ENCODE data around the gene RBM10. TPM values are rescaled to one million over a fixed set of nuclear protein-coding genes. Genes with fewer than 3 reads are reported as not detected.
"Not testable (repeated sequence)": the region's sequence is repeated elsewhere in the genome, so short reads cannot be mapped to it uniquely, and the experiment has no call there.

RBM10 gene
- total RNA-seq, 1 donor from 2014 or later = 35.9 TPM

DNA sequence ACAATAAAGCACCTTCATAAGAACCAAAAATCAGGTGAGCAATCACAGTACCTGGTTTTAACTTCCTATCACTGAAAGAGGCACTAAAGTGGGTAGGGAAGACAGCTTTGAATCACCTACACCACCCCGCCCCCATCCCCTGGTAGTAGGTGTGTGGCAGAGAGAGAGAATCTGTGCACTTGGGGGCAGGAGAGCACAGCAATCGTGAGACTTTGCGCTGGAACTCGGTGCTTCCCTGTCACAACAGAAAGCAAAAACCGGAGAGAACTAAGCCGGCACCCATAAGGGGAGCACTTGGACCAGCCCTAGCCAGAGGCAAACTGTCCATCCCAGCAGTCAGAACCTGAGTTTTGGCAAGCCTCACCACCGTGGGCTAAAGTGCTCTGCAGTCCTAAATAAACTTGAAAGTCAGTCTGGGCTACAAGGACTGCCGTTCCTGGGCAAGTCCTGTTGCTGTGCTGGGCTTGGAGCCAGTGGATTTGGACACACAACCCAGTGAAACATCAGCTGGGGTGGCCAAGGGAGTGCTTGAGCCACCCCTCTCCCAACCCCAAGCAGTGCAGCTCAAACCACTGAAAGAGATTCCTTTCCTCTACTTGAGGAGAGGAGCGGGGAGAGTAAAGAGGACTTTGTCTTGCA lies 32.6 kb upstream of the RBM10 start:
- FAIRE-seq = peak; percentile 47
- no peak overlapping the region for H3K9ac ChIP-seq (ENCODE audit: low read length)
- no peaks in the 10 kb centered on the region for H3K9me3 ChIP-seq (ENCODE audit: insufficient read depth, low read depth, low read length)
- no peaks in the 10 kb centered on the region for H3K4me1 ChIP-seq (ENCODE audit: insufficient read depth, low read length)
- H3K79me2 ChIP-seq (ENCODE audit: insufficient read depth, low read length) = no peaks in the 10 kb centered on the region
- no peaks in the 10 kb centered on the region for H4K20me1 ChIP-seq (ENCODE audit: insufficient read depth, low read length)
- no peak overlapping the region for H3K27ac ChIP-seq (ENCODE audit: low read depth, low read length)
- no peaks in the 10 kb centered on the region for H3K27me3 Mint-ChIP-seq (ENCODE audit: low read depth, unreplicated experiment)
- H3K27me3 ChIP-seq (ENCODE audit: insufficient read depth, low read length) = no peaks in the 10 kb centered on the region
- H3K4me3 ChIP-seq (ENCODE audit: insufficient read depth, low read depth, low read length) = no peak overlapping the region
- H3K27ac Mint-ChIP-seq (ENCODE audit: unreplicated experiment) = no peak overlapping the region
- TF ChIP-seq EZH2 (IDR thresholded peaks at IDR 0.05; ENCODE audit: insufficient read depth, low read length) = no peak
- TF ChIP-seq CTCF (IDR thresholded peaks at IDR 0.05; ENCODE audit: insufficient read depth, low read depth, low read length) = no peak
- H2AFZ ChIP-seq (ENCODE audit: low read depth, low read length) = no peak overlapping the region
- peak; percentile 2 for DNase-seq (ENCODE audit: low read depth)
- H3K9me3 Mint-ChIP-seq (ENCODE audit: unreplicated experiment) = peaks cover 3% of the 10 kb centered on the region
- H3K4me1 Mint-ChIP-seq (ENCODE audit: low read depth, unreplicated experiment) = no peaks in the 10 kb centered on the region
- H3K4me2 ChIP-seq (ENCODE audit: low read length) = no peak overlapping the region
- no peak overlapping the region for H3K4me3 Mint-ChIP-seq (ENCODE audit: unreplicated experiment)
- no peaks in the 10 kb centered on the region for H3K36me3 Mint-ChIP-seq (ENCODE audit: low read depth, unreplicated experiment)
- no peaks in the 10 kb centered on the region for H3K36me3 ChIP-seq (ENCODE audit: insufficient read depth, low read length)

DNA sequence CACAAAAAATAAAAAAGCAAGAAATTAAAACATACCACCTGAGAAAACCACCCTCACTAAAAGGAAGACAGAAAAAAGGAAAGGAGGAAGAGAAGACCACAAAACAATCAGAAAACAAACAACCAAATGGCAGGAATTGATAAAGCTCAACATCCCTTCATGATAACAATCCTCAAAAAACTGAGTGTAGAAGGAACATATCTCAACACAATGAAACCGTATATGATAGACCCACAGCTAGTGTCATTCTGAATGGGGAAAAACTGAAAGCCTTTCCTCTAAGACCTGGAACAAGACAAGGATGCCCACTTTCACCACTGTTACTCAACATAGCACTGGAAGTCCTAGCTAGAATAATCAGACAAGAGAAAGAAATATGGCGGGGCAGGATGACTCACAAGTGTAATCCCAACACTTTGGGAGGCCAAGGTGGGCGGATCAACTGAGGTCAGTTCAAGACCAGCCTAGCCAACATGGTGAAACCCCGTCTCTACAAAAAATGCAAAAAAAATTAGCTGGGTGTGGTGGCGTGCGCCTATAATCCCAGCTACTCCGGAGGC lies 28.4 kb upstream of the RBM10 start:
- H3K27me3 ChIP-seq (ENCODE audit: insufficient read depth, low read length); H3K9me3 ChIP-seq (ENCODE audit: insufficient read depth, low read depth, low read length); H3K36me3 Mint-ChIP-seq (ENCODE audit: low read depth, unreplicated experiment); H3K27me3 Mint-ChIP-seq (ENCODE audit: low read depth, unreplicated experiment); H3K36me3 ChIP-seq (ENCODE audit: insufficient read depth, low read length); H3K79me2 ChIP-seq (ENCODE audit: insufficient read depth, low read length); H2AFZ ChIP-seq (ENCODE audit: low read depth, low read length); H3K9me3 Mint-ChIP-seq (ENCODE audit: unreplicated experiment); H3K9ac ChIP-seq (ENCODE audit: low read length); H3K4me3 Mint-ChIP-seq (ENCODE audit: unreplicated experiment); H3K27ac Mint-ChIP-seq (ENCODE audit: unreplicated experiment); H3K4me1 ChIP-seq (ENCODE audit: insufficient read depth, low read length); H3K27ac ChIP-seq (ENCODE audit: low read depth, low read length); H4K20me1 ChIP-seq (ENCODE audit: insufficient read depth, low read length); DNase-seq (ENCODE audit: low read depth); H3K4me2 ChIP-seq (ENCODE audit: low read length); H3K4me1 Mint-ChIP-seq (ENCODE audit: low read depth, unreplicated experiment); H3K4me3 ChIP-seq (ENCODE audit: insufficient read depth, low read depth, low read length): not testable (repeated sequence)
- peak; percentile 96 for FAIRE-seq

DNA sequence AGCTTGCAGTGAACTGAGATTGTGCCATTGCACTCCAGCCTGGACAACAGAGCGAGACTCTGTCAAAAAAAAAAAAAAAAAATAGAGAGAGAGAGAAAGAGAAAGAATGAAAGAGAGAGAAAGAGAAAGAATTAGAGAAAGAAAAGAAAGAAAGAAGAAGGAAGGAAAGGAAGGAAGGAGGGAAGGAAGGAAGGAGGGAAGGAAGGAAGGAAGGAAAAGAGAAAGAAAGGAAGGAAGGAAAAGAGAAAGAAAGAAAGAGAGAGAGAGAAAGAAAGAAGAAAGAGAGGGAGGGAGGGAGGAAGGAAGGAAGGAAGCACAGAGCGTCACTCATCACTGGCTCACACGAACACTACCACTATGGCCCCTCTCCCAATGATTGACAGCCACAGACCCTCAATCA lies 20.6 kb upstream of the RBM10 start:
- H3K9me3 ChIP-seq (ENCODE audit: insufficient read depth, low read depth, low read length); H2AFZ ChIP-seq (ENCODE audit: low read depth, low read length); H3K4me3 ChIP-seq (ENCODE audit: insufficient read depth, low read depth, low read length); H3K27me3 Mint-ChIP-seq (ENCODE audit: low read depth, unreplicated experiment); H3K4me1 Mint-ChIP-seq (ENCODE audit: low read depth, unreplicated experiment); H3K9me3 Mint-ChIP-seq (ENCODE audit: unreplicated experiment); H3K27ac ChIP-seq (ENCODE audit: low read depth, low read length); H3K36me3 Mint-ChIP-seq (ENCODE audit: low read depth, unreplicated experiment); H3K27ac Mint-ChIP-seq (ENCODE audit: unreplicated experiment); H4K20me1 ChIP-seq (ENCODE audit: insufficient read depth, low read length); FAIRE-seq; H3K36me3 ChIP-seq (ENCODE audit: insufficient read depth, low read length); H3K4me1 ChIP-seq (ENCODE audit: insufficient read depth, low read length); H3K79me2 ChIP-seq (ENCODE audit: insufficient read depth, low read length); H3K4me3 Mint-ChIP-seq (ENCODE audit: unreplicated experiment); H3K9ac ChIP-seq (ENCODE audit: low read length); H3K4me2 ChIP-seq (ENCODE audit: low read length); H3K27me3 ChIP-seq (ENCODE audit: insufficient read depth, low read length); DNase-seq (ENCODE audit: low read depth): not testable (repeated sequence)

All from astrocyte (in vitro differentiated cells and primary cell).